GM11168 (cell line): ENCODE data around the gene IGFLR1.
"Not testable (repeated sequence)": the region's sequence is repeated elsewhere in the genome, so short reads cannot be mapped to it uniquely, and the experiment has no call there.

Experiments
- in situ Hi-C: fragments of 300-500 bp; cut with MboI; formaldehyde crosslinking; loops from one replicate; pipeline ENCODE4 v1.12.0; 2022; ENCODE audit warnings: low sequenced_read_pairs; ENCODE audit not compliant: unreplicated experiment

IGFLR1 gene

DNA sequence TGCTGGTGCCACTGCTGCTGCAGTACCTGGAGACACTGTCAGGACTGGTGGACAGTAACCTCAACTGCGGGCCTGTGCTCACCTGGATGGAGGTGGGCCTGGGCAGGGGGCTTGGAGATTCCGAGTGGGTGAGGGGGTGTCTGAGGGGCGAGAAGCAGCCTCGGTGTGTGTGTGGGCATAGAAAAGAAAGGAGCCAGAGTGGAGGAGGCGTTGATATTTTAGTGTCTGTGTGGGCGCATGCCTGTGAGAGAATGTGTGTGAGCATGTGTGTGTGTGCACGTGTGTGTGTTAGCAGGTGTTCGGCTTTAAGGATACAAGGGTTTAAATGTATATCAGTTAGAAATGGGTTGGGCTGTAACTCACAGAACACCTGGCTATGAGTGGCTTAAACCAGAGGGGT lies 36.8 kb upstream of the IGFLR1 start:
- in situ Hi-C loops, result no loop called here

- in situ Hi-C loops, result no loop called here
Observed at GRCh38 chr19:35777961-35778360, 35.7 kb upstream of the IGFLR1 start.

DNA sequence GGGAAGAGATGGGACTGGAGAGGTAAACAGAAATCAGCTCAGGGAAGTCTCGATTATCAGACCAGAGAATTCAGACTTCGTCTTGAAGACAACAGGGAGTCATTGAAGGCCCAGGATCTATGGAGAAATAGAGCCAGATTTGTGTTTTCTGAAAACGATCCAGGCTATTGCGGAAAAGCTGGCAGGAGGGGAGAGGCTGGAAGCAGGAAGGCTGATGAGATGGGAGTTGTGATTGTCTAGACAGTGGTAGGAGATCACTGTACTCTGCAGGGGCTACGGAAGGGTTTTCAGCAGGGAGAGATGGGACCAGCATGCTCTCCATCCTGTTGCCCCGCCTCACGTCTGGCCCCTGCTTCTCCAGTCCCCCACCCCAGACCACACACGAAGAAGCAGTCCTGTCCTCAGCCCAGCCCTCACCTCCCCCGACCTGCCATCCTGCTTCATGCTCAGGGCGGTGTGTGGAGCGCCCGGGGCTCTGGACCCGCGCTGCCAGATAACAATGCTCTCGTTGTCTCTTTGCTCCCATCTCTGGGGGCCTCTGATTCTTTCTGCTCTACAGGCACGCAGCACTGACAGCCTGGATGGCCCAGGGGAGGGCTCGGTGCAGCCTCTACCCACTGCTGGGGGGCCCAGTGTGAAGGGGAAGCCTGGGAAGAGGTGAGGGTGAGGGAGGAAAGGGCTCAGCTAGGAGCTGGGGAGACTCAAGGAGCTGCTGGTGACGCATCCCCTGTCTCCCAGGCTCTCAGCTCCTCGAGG lies 35.0 kb upstream of the IGFLR1 start:
- in situ Hi-C loops, result no loop called here

- in situ Hi-C loops, result no loop called here
Observed at GRCh38 chr19:35776102-35776788, 34.0 kb upstream of the IGFLR1 start.

GRCh38 chr19:35775298-35776101 lies 33.2 kb upstream of the IGFLR1 start, which contains the start of gene ARHGAP33:
Gene ARHGAP33, plus strand, starts transcription at chr19:35775564. Its CDS starts 95 bp downstream, at chr19:35775659.
- in situ Hi-C loops, result no loop called here

- in situ Hi-C loops, result no loop called here
Observed at GRCh38 chr19:35775046-35775297, 32.7 kb upstream of the IGFLR1 start.

- in situ Hi-C loops, result no loop called here
Observed at GRCh38 chr19:35774274-35775045, 32.2 kb upstream of the IGFLR1 start.

DNA sequence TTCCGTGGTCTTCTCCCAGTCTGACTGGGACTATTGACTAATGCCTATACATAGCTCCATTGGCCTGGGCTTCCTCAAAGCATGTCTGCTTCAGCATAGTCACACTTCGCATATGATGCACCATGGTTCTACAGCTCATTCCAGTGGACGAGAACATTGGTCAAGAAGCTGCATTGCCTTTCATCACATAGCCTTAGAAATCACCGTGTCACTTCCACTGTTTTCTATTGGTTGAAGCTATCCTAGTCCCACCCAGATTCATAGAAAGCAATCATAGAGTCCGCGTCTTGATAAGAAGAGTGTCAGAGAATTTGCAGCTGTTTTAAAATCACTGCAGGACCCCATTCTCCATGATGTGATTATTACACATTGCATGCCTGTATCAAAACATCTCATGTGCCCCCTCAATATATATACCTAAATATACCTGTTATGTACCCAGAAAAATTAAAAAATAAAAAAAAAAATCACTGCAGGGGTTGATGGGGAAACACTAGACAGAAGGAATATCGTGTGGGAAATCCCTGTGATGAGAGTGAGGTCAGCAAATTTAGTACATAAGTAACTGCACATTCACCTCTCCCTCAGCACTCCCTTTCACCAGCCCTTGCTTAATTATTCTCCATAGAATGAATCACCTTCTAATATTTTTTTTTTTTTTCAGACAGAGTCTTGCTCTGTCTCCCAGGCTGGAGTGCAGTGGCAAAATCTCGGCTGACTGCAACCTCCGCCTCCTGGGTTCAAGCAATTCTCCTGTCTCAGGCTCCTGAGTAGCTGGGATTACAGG lies 31.0 kb upstream of the IGFLR1 start:
- in situ Hi-C loops, result no loop called here

GRCh38 chr19:35772362-35772761 lies 30.1 kb upstream of the IGFLR1 start:
- in situ Hi-C loops, result not testable (repeated sequence)

GRCh38 chr19:35768082-35768421 lies 25.8 kb upstream of the IGFLR1 start:
- in situ Hi-C loops, result no loop called here

GRCh38 chr19:35767288-35768081 lies 25.2 kb upstream of the IGFLR1 start:
- in situ Hi-C loops, result no loop called here

GRCh38 chr19:35766571-35767104 lies 24.4 kb upstream of the IGFLR1 start:
- in situ Hi-C loops, result no loop called here

DNA sequence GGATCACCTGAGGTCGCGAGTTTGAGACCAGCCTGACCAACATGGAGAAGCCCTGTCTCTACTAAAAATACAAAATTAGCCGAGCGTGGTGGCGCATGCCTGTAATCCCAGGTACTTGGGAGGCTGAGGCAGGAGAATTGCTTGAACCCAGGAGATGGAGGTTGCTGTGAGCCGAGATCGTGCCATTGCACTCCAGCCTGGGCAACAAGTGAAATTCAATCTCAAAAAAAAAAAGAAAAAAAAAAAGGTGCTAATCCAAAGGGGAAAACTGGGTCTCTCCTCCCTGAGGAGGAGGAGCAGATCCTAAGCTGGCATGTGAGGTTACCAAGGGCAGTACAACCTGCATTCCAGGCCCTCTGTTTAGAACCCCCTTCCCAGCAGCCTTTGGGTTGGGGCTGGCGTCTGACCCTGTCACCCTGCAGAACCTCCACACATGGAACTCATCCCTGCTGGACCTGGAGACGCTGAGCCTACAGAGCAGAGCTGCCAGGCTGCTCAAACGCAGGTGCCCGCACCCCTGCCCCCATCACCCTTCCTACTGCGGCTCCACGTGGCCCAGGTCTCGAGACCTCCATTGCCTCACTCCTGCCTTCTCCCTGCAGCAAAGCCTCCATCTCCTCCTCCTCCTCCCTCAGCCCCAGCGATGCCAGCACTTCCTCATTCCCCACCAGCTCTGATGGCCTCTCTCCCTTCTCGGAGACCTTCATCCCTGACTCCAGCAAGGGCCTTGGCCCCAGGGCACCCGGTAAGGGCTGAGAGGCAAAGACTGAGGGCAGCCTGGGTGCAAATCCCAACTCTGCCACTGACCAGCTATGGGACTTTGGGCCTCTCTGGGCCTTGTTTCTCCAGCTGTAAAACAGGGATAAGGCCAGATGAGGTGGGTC lies 22.4 kb upstream of the IGFLR1 start:
- in situ Hi-C loops, result no loop called here

DNA sequence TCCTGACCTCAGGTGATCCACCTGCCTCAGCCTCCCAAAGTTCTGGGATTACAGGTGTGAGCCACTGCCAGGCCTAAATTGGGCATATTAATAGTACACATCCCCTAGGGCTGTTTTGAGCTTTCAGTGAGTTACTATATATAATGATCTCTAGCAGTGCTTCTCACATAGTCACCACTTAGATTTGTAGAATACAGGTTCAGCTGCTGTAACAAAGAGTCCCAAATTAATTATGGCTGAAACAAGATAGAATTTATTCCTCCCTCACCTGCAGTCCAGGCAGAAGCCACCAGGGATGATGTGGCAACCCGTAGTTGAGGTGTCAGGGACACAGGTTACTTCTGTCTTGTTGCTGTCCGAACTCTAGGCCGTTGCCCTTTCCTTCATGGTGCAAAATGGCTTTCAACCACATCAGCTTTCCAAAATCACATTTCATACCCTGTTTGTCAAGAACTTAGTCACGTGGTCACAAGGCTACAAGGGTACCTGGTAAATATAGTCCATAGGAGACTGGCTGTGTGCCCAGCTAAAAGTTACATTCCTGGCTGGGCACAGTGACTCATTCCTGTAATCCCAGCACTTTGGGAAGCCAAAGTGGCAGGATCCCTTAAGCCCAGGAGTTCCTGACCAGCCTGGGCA lies 18.6 kb upstream of the IGFLR1 start:
- in situ Hi-C loops, result no loop called here

GRCh38 chr19:35759697-35760096 lies 17.4 kb upstream of the IGFLR1 start:
- in situ Hi-C loops, result no loop called here

DNA sequence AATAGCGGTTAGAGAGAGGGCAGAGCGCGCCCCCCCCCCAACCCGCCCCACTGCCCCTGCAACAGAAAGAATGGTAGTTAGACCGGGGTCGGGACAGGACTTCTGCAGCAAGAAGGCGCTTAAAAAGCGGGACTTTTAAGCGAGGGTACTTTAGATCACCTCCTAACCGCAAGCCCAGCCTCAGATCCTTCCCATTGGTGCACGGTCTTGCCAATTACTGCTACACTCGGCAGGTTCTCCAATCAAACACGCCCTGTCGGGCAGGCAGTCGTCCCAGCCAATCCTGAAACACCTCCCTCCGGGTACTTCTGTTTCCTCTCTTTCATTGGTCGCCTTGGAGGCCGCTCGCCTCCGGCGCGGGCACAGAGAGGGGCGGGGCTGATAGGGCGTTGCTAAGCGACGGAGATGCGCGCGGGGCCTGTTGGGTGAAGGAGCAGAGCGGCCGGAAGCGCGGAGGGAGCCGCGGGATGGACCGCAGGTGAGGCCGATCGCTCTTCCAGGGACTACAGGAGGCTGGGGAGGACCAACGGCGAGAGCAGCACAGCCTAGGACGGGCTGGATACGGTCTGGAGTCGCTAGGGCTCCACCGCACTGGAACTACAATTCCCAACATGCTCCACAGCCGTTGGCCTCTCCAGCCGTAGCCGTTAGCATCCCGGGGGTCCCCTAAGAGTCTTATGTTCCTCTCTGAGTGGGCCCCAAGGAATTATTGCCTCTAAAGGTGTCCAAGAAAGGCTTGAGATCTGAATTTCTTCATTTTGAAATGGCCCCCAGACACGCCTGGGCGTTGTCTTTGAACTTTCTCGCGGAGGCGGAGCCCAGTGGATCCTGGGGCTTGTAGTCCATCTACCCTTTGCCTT lies 15.7 kb upstream of the IGFLR1 start, which contains the start of gene PROSER3:
TSS of gene PROSER3 (plus strand) at position 428 of the 860 bp plus-strand sequence. CDS start at position 468, 40 bp downstream.
- in situ Hi-C loops, result no loop called here
